ENCODE measurements around the gene CIZ1.

- TF ChIP-seq CTCF (conservative IDR thresholded peaks at IDR 0.05; ENCODE audit: low read length) (no peak), EZH2phosphoT487 (IDR thresholded peaks at IDR 0.05; ENCODE audit: borderline replicate concordance) (no peak)
These were observed 63.2 kb downstream of the CIZ1 start for GRCh38 chr9:128127990-128128835.
